HG03378 (cell line): ENCODE data around the gene B9D2.
"Not testable (repeated sequence)": the region's sequence is repeated elsewhere in the genome, so short reads cannot be mapped to it uniquely, and the experiment has no call there.

Source experiments
- ATAC-seq: cut with Tn5 transposase; IDR thresholded peaks from one replicate; pipeline ENCODE4 v1.9.1; 2021; ENCODE audit warnings: mild to moderate bottlenecking, moderate library complexity; ENCODE audit not compliant: unreplicated experiment

B9D2 gene, protein sequence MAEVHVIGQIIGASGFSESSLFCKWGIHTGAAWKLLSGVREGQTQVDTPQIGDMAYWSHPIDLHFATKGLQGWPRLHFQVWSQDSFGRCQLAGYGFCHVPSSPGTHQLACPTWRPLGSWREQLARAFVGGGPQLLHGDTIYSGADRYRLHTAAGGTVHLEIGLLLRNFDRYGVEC

DNA sequence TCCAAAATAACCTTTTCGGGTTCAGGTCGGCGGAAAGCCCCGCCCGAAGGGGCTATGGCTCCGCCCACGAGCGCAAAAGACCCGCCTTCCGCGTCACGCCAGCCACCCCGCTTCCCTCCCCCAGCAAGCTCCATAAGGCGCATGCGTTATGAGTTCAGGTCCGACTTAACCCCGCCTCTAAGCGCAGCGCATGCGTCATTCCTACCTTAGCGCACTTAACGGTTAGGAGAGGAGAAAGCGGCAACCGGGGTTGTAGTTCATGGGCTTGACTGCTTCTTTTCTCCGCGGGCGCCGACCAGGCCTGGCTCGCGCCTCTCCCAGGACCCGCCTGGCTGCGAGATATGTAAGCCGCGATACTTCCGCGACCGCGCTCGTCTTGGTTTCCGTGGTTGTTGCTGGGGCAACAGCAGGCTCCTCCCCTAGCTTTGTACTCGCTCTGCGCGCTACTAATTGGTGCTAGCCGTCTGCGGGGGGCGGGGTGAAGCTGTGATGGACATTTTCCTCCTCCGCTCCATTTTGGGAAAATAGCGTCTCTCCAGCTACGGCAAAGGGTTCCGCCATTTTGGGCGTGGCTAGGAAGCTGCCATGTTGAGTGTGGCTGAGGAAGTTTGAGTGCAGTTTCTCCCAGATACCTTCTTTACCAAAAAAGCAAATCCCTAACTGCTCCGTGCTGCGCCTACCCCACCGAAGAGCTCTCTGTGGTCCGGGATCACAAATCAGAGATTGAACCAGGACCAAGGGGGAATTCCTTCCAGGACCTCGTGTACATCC lies at the start of gene B9D2:
TSS of gene B9D2 (minus strand) at position 397 of the 771 bp plus-strand sequence. CDS start 630 bp downstream, outside the sequence.
- ATAC-seq: peak; percentile 74

DNA sequence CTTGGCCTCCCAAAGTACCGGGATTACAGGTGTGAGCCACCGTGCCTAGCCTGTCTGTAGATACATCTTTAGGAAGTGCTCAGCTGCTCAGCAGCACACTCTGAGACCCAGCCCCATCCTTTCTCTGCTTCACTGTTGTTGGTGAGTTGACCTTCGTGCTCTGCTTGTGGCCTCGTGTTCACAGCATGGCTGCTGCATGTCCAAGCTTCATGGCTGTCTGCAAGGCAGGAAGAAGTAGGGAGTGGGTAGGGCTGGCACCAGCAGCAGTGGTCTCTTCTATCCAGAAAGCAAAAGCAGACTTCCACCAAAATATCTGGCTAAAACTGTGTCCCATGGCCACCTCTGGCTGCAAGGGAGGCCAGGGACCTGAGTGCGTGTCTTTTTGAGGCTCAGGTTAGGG lies 49.0 kb upstream of the B9D2 start:
- ATAC-seq: no peak

DNA sequence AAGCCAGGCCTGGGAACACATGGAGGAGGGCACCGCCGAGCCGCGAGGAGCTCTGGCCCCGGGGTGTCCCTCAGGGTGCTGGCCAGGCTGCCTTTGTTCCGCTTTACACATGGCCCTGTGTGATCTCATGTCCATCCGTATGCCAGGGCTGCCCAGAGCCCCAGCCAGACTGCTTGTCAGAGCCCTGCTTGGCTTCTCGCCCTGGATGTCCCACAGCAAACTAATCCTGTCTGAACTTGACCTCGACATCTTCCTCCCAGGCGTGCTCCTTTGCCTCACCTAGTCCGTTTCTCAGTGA lies 48.0 kb upstream of the B9D2 start:
- no peak for ATAC-seq

DNA sequence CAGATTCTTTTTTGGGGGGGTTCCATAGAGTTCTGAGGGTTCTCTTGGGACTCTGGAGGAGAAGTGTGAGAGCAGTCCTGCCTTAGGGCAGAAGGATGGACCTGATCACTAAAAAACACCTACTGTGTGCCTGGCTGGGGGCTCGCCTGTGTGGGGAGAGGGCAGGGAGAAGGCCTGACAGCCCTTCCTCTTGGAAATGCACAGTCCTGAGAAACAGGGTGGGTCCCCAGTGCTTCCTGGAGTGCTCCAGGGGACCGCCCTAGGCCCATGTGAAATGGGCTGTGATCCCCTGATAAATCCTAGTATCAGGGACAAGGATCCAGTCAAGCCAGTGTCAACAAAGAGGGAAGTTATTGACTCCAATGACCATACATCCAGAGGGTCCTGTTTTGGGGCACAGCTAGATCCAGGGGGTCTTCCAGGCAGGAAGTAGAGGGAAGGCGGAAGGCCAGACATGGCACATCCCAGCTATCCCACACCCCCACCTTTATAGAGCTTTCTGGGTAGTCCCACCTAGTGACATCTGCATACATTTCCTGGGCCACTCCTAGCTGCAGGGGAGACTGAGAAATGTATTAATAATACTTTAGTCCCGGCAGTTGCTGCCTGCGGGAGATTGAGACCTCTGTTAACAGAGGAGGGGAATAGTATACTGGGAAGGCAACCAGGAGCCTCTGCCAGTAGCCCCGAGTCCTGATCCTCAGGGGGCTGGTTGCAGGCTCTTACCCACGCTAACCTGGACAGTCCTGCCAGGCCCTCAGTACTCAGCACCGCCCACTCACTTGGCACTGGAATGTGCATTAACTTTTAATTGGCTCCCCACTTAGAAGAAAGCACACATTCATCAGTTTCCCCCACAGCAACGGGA lies 47.4 kb upstream of the B9D2 start:
- no peak for ATAC-seq

DNA sequence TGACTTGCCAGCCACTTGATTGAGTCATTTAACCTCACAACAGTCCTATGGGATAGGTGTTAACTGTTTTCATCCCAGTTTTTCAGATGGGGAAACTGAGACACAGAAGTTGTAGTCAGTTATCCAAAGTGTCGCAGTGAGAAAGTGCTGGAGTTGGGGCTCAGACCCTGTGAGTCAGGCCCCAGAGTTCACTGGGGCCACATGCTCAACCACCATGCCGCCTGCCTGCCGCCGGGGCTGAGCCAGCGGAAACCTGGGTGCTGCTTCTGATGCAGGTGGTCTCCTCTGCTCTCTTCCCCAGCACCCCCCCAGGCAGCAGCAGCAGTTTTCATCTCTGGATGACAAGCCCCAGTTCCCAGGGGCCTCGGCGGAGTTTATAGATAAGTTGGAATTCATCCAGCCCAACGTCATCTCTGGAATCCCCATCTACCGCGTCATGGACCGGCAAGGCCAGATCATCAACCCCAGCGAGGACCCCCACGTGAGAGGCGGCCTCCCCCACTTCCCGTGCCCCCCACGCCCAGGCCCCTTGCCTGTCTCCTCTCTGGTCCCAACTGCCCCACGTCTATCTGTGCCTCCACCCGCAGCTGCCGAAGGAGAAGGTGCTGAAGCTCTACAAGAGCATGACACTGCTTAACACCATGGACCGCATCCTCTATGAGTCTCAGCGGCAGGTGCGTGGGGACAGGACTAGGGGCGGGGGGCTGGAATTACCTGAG lies 46.5 kb upstream of the B9D2 start:
- ATAC-seq: no peak

DNA sequence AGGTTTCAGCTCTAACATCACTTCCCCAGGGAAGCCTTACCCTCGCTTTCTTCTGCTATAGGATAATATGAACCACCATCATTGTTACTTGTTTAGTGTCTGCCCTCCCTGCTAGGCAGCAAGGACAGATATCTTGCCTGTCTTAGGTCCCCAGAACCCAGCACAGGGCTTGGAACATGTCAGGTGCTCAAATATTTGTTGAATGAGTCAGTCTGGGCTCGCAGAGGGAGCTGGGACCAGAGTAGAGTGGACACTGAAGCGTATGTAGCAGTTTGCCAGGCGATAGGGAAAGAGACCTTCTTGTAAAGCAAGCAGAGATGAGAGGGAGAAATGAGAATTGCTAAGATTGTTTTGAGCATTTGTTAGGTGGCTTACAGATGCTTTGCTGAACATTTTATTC lies 45.3 kb upstream of the B9D2 start:
- ATAC-seq: no peak

DNA sequence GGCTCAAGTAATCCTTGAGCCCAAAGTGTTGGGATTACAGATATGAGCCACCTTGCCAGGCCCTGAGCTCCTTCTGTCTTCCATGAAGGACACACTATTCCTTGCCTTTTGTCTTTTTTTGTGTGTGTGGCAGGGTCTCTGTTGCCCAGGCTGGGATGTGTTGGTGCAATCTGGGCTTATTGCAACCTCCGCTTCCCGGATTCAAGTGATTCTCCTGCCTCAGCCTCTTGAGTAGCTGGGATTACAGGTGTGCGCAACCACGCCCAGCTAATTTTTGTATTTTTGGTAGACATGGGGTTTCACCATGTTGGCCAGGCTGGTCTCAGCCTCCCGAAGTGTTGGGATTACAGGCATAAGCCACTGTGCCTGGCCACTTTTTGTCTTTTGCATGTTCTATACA lies 44.9 kb upstream of the B9D2 start:
- ATAC-seq: not testable (repeated sequence)

DNA sequence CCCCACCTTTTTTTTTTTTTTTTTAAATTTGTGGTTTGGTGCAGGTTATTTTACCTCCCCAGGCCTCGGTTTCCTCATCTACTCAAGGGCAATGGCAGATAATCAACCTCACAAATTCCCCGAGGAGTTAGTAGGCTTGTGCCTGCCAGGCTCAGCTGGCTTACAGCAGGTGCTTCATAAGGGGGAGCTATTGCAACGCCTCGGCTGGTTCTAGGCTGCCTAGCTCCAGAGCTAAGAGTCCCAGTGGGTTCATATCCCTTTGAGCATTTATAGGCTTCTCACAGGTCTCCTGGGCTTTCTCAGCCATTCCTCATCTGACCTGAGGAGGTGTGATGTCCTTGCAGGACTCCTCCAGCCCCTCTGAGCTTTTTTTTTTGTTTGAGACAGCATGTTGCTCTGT lies 44.3 kb upstream of the B9D2 start:
- ATAC-seq: no peak

DNA sequence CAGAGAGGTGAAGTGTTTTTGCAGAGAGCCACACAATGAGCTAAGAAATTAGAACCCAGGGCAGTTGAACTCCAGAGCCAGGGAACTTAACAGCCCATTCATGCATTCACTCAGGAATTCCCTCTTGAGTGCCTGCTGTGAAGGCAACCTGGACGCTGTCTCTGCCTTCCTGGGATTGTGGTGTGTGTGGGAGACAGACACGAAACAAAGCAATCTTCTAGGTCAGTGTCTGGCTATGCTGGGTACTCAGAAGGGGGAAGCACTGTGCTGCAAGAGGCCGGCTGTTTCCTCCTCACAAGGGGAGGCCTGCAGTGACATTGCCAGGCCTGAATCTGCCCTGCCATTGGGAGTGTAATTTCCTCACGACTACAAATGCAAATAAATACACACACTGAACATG lies 43.3 kb upstream of the B9D2 start:
- no peak for ATAC-seq

DNA sequence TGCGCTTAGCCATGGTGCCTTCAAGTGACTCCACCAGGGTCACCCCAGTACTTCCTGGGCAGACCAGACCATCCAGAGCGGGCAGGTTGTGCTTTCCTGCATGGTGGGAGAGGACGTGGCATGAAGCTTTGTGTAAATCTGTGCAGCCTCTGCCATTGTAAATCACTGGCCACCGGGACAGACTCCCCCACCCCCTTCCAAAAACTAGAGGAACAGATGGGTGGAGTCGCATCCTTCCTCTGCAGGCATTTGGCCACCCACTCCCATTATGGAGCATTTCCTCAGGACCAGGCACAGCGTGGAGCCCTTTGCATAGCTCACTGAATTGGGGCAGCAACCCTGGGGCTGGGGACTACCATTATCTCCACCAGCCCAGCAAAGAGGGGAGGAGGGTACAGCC lies 41.8 kb upstream of the B9D2 start:
- no peak for ATAC-seq

DNA sequence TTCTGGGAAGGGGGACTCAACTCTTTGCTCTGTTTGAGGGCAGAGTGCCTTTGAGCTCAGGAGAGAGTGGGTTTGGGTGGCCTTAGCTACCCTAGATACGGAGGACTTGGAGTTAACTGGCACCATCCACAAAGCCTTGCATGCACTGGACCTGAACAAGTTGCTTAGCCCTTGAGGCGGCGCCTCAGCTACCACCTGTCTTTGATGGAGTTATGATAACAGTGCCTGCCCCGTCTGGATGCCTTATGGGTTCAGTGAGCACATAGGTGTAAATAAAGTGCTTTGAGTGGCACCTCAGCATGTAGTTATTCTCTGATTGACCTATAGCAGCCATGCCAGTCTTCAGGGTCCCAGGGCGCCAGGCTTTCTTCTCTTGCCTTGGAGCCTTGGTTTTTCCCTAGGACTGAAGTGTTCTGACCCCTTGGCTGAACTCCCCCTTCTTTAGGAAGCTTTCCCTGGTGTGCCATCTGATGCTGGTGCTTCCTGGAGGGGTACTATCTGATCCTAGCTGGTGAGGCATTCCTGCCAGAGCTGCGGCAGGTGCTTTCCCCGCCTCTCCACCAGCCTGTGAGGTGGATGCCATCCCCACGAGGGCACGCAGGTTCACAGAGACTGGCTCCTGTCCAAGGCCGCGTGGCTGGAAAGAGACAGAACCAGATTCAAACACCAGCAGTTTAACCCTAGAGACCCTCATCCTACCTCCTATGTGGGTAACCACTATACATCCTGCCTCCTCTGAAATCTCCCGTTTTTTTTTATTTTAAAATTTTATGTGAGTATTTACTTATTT lies 39.4 kb upstream of the B9D2 start:
- no peak for ATAC-seq

DNA sequence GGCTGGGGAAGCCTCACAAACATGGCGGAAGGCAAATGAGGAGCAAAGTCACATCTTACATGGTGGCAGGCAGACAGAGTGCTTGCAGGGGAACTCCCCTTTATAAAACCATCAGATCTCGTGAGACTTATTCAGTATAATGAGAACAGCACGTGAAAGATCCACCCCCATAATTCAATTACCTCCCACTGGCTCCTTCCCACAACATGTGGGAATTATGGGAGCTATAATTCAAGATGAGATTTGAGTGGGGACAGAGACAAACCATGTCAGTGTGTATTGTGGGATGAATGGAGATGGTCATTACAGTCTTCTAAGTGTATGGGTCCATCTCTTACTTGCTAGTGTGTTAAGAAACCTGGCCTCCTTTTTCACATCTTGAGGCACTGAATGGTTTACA lies 38.1 kb upstream of the B9D2 start:
- ATAC-seq: no peak

DNA sequence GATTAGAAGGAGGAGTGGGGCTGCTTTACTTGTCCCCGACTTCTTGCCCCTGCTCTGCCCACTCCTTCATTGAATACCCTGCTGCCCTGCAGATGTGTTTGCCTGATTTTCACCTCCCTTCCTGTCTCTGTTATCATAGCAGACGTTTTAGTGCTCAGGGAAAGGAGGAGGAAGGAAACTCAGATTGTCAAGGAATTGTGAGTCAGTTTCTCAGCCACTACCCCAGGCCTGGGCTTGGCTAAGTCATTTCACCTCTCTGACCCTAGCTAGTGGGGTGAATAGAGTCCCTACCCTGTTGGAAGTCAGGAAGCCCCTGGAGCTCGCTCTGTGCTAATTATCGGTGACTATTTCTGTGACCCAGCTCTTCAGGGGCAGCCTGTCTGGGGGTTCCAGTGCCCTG lies 37.5 kb upstream of the B9D2 start:
- no peak for ATAC-seq

DNA sequence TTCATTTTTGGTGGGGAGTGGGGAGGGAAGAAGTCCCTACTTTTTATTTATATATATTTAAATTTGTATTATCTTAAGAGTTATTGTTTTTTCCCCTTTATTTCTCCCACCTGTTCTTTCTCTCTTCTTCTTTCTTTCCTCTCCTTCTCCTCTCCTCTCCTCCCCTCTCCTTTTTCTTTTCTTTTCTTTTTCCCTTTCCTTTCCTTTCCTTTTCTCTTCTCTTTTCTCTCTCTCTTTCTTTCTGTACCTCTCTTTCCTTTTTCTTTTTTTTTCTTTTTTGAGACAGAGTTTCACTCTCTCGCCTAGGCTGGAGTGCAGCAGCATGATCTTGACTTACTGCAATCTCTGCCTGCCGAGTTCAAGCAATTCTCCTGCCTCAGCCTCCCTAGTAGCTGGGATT lies 35.6 kb upstream of the B9D2 start:
- ATAC-seq: no peak

DNA sequence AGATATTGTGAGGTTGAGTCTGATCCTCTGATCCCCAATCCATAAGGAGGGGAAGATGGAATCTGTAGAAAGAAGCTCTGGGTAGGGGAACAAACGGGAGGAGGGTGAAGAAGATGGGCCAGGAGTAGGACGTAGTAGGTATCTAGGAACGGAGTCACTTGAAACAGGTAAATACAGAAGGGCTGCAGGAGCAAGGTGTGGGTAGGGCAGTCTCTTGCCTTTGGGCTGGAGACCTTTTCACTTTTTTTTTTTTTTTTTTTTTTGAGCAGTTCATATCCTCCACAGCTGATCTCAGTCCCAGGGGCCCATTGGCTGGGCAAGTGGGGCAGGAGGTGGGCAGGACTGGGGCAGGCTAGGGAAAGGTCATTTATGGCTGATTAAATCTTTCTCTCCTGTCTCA lies 35.1 kb upstream of the B9D2 start:
- no peak for ATAC-seq

DNA sequence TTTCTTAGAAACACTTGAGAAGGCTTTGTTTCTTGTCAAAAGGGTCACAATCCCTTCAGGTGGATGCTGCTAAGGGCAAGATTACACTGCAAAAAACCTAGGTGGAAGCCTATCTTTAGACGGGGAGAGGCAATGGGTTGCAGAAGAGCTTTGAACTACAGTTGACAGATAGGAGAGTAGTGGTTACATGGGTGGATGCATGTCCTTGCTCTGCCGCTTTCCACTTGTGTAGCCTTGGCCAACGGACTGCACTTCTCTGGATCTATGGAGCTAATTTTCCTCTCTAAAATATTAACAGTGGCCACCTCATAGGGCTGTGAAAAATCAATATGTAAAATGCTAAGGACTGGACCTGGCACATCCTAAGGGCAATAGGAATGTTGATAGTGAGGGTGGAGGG lies 34.6 kb upstream of the B9D2 start:
- ATAC-seq: no peak

DNA sequence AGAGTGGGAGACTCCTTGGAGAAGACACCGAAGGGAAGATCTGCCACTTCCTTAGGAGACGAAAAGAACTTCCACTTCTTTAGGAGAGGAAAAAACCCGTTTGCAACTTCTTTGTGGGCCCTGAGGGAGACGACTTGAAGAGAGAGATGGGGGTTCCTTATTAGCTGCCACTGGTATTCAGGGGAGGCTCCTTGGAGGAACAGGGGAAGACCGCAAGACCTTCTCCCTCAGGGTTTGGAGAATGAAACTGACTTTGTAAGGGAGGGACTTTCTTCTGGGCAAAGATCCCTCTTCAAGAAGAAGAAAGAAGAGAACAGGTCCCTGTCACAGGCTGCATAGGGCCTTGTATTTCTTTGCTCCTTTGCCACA lies 34.1 kb upstream of the B9D2 start:
- ATAC-seq: no peak

DNA sequence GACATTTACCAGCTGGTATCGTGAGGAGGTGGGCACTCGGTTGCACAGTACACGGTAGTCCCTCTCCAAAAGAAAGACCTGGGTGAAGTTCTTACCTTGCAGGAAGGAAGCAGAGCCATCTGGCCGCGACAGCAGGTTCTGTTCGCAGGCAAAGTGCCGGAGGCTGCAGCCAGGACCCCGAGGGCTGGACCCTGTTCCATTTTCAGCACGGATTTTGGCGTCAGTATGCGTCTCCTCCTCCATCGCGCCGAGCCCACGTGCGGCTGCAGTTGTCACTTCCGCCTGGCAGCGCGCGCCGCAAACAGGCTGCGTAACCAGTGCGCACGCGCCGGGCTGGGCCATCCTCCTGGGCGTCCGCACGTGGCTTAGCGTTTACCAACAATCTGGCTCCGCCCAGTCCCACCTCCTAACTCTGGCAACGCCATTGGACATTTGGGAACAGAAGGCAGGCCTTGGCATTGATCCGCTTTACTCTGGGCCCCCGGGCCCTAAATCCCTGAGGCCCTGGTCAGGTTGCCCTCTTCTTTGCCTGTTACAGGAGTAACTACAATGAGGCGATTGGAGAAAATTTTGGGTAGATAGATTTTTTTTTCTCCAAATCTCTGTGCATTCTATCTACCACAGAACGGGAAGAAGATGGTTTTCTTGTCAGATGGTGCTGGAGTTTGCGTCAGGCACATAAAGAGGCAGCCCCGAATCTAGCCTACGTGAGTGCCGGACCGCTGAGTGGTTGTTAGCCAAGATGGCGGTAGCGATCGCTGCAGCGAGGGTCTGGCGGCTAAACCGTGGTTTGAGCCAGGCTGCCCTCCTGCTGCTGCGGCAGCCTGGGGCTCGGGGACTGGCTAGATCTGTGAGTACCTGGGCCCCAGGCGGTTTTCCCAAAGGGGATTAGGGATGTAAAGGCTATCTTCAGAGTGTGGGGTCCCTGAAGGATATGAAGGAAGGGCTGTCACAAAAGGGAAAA lies 33.4 kb upstream of the B9D2 start, which contains the start of the genes BCKDHA and EXOSC5:
TSS of gene BCKDHA (plus strand) at position 733 of the 964 bp plus-strand sequence. CDS start at position 743, 10 bp downstream.
TSS of gene EXOSC5 (minus strand) at position 274 of the 964 bp plus-strand sequence. CDS start at position 243, 31 bp downstream.
- peak; percentile 88 for ATAC-seq

DNA sequence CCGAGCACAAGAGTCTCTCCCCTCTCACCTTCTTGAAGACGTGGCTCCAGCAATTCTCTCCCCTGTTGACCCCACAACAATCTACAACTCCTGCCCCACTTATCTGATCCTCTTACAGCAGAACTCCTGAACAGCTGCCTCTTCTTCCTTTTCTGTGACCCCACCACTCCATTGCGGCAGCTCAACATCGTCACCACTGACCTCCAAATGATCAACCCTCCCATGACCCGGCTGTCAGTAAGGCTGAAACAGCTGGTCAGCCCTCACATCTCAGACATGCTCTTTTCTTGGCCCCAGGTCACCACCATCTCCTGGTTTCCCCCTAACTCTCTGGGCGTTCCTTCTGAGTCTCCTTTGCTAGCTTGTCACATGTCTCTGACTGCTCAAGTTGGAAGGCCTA lies 31.4 kb upstream of the B9D2 start:
- ATAC-seq: no peak
